CD4-positive, alpha-beta T cell treated with Interleukin-2 at 100 ng/mL for 4 hours (primary cell): ENCODE data around the gene PNMA1.
A peak's percentile ranks its signal among the peaks of the same experiment; 100 is the strongest.

Source experiments
- DNase-seq: peaks from one replicate; pipeline ENCODE4 v3.0.0-alpha.2; 2020; ENCODE audit warnings: low spot score

Gene PNMA1

GRCh38 chr14:73736842-73737241, 22.7 kb upstream of the PNMA1 start:
- DNase-seq: no peak

- no peak for DNase-seq
Measured at GRCh38 chr14:73732006-73732405, 17.8 kb upstream of the PNMA1 start.

GRCh38 chr14:73731111-73731510, 16.9 kb upstream of the PNMA1 start:
- no peak for DNase-seq

- no peak for DNase-seq
Measured at GRCh38 chr14:73729556-73730265, 15.5 kb upstream of the PNMA1 start.

GRCh38 chr14:73728717-73729330, 14.6 kb upstream of the PNMA1 start:
- DNase-seq: peak; percentile 89

GRCh38 chr14:73727166-73727565, 13.0 kb upstream of the PNMA1 start:
- DNase-seq: no peak

- no peak for DNase-seq
Measured at GRCh38 chr14:73726025-73726961, 12.1 kb upstream of the PNMA1 start.

- no peak for DNase-seq
Measured at GRCh38 chr14:73725116-73726024, 11.2 kb upstream of the PNMA1 start.

GRCh38 chr14:73724696-73725095, 10.5 kb upstream of the PNMA1 start:
- no peak for DNase-seq

GRCh38 chr14:73723797-73724661, 9.8 kb upstream of the PNMA1 start:
- no peak for DNase-seq

- peak; percentile 26 for DNase-seq
Measured at GRCh38 chr14:73723406-73723796, 9.2 kb upstream of the PNMA1 start.

GRCh38 chr14:73722581-73722980, 8.4 kb upstream of the PNMA1 start:
- no peak for DNase-seq

- no peak for DNase-seq
Measured at GRCh38 chr14:73721101-73721821, 7.1 kb upstream of the PNMA1 start.

GRCh38 chr14:73720636-73721035, 6.5 kb upstream of the PNMA1 start:
- DNase-seq: no peak

- DNase-seq: no peak
Measured at GRCh38 chr14:73719791-73720190, 5.6 kb upstream of the PNMA1 start.

GRCh38 chr14:73719361-73719760, 5.2 kb upstream of the PNMA1 start:
- DNase-seq: no peak

- DNase-seq: no peak
Measured at GRCh38 chr14:73718418-73719251, 4.5 kb upstream of the PNMA1 start.

GRCh38 chr14:73717711-73718417, 3.7 kb upstream of the PNMA1 start:
- DNase-seq: no peak

GRCh38 chr14:73717266-73717665, 3.1 kb upstream of the PNMA1 start:
- no peak for DNase-seq
